Measurements from ENCODE around the gene UTP11. TPM values are rescaled to one million over a fixed set of nuclear protein-coding genes. Genes with fewer than 3 reads are reported as not detected.

Gene UTP11
- total RNA-seq, 1 donor from 2014 or later: 39.6 TPM

DNA sequence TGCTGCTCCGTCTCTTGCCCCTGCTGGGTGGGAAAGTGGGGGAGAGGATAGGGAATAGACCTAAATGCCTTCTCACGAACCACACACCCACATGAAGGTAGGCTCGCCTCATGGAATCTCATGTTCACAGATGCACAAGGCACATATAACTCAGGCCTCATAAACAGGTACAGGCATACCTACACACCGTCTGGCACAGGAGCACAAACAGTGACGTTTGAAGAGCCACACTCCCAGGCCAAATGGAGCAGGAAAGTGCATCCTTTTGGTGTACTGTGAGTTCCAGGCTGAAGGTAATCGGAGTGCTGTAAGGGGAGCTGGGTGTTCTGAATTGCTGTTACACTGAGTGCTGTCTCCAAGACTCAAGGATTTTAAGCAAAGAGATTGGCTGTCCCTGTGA, 13.1 kb downstream of the UTP11 start:
- H3K4me3 ChIP-seq: no peak overlapping the region
- TF ChIP-seq, protein P1, sequence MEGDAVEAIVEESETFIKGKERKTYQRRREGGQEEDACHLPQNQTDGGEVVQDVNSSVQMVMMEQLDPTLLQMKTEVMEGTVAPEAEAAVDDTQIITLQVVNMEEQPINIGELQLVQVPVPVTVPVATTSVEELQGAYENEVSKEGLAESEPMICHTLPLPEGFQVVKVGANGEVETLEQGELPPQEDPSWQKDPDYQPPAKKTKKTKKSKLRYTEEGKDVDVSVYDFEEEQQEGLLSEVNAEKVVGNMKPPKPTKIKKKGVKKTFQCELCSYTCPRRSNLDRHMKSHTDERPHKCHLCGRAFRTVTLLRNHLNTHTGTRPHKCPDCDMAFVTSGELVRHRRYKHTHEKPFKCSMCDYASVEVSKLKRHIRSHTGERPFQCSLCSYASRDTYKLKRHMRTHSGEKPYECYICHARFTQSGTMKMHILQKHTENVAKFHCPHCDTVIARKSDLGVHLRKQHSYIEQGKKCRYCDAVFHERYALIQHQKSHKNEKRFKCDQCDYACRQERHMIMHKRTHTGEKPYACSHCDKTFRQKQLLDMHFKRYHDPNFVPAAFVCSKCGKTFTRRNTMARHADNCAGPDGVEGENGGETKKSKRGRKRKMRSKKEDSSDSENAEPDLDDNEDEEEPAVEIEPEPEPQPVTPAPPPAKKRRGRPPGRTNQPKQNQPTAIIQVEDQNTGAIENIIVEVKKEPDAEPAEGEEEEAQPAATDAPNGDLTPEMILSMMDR (IDR thresholded peaks at IDR 0.05; ENCODE audit: borderline replicate concordance): no peak
- intact Hi-C loops (cut with micrococcal nuclease): no loop called here
- no peak overlapping the region for H3K27ac ChIP-seq (replicated peaks)
- H3K27me3 ChIP-seq (ENCODE audit: low read depth): no peaks in the 10 kb centered on the region
- no peak for DNase-seq
- H3K36me3 ChIP-seq: peaks cover 56% of the 10 kb centered on the region
- H3K9me3 ChIP-seq (replicated peaks): no peaks in the 10 kb centered on the region
- peaks cover 39% of the 10 kb centered on the region for H3K4me1 ChIP-seq

DNA sequence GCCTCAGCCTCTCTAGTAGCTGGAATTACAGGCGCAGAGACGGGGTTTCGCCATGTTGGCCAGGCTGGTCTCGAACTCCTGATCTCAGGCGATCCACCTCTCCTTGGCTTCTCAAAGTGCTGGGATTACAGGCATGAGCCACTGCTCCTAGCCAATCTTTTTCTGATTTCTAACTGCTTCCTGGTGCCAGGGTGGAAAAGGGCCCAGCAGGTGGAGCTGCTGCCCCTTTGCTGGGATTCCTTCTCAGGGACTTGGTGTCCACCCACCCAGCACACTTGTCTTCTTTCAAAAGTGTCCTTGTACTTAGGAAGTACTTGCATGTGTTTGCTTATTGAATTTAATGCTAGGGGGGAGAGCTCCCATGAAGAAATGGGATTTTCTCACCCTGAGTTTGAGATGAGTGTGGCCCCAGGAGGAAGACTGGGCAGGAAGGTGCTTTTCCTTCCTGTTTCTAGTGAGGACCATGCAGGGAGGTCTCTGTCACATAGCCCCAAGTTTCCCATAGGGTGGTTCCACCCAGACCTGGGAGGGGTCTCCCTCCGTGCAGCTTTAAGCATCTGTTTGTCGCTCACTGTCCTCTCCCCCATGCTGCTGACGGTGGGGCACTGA, 14.2 kb downstream of the UTP11 start:
- Histone ChIP-seq H3K9me3 (replicated peaks) (no peaks in the 10 kb centered on the region), H3K4me3 (no peak overlapping the region), H3K36me3 (peaks cover 45% of the 10 kb centered on the region), H3K27ac (replicated peaks) (no peak overlapping the region), H3K4me1 (peaks cover 48% of the 10 kb centered on the region), H3K27me3 (ENCODE audit: low read depth) (no peaks in the 10 kb centered on the region)
- TF ChIP-seq, protein P1 (IDR thresholded peaks at IDR 0.05; ENCODE audit: borderline replicate concordance): peak; percentile 68
- intact Hi-C loops (cut with micrococcal nuclease): no loop called here
- no peak for DNase-seq

DNA sequence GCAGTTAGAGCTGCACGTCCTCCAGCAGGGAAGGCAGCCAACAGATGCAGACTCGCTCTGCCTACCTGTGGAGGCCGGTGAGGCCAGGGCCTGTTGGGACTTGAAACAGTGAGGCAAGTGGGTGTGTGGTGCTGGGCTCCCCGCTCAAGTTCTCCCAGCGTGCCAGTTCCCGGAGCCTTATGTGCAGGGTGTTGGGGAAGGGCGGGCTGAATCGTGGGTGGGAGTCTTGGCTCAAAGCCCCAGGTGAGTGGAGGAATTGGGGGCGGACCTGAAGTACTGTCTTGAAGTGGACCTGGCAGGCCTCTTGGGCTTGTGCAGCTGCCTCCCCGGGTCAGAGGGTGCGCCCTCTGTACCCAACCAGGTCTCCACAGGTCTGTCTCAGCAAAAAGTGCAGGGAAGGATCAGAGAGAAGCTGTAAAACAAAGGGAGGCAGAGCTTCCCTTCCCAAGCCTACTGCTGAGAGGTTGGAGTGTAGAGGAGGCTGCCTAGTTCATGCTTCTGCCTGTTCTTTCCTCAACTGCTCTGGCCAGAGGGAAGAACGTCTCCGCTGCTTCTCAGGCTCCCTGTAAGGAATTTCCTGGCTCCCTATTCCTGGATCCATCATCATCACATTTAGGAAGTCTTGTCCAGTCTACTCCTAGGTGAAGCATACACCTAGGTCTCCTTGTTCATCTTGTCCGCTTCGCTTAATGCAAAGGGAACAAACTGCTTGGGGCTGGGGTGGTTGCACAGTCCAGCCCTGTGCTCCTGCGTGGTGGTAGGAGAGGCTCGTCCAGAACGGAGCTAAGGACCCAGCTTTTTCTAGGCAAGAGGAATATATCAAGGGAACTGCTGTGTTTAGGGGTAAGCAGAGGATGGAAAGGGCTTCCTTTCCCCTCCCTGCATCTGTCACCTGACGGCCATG, 14.9 kb downstream of the UTP11 start:
- Histone ChIP-seq H3K36me3 (peaks cover 38% of the 10 kb centered on the region), H3K27ac (replicated peaks) (no peak overlapping the region), H3K27me3 (ENCODE audit: low read depth) (no peaks in the 10 kb centered on the region), H3K4me1 (peaks cover 47% of the 10 kb centered on the region), H3K4me3 (no peak overlapping the region), H3K9me3 (replicated peaks) (no peaks in the 10 kb centered on the region)
- no peak for DNase-seq
- intact Hi-C loops (cut with micrococcal nuclease): no loop called here
- TF ChIP-seq, protein P1 (IDR thresholded peaks at IDR 0.05; ENCODE audit: borderline replicate concordance): no peak

DNA sequence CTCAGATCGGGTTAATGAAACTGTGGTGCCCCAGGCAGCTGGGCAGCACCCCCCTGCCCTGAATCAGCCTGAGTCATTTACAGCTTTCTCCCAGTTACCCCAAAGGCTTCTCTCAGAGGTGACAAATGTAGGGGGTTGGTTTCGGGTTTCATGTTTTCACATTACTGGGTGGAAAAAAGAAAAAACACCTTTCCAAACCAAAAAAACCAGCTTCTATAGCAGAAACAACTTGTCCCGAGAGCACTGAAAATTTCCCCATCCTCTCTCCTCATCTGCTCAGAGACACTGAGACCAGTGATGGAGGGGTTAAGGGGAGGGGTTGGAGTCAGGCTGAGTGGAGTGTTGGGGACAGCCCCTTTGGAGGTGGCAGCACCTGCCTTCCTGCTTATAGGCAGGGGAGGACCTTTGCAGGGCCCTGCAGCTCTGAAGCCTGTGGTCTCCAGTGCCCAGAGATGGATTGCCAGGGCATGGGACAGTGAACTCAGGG, 15.6 kb downstream of the UTP11 start:
- H3K36me3 ChIP-seq: peaks cover 31% of the 10 kb centered on the region
- H3K9me3 ChIP-seq (replicated peaks): no peaks in the 10 kb centered on the region
- H3K4me1 ChIP-seq: peaks cover 41% of the 10 kb centered on the region
- no peak for DNase-seq
- intact Hi-C loops (cut with micrococcal nuclease): no loop called here
- H3K27me3 ChIP-seq (ENCODE audit: low read depth): no peaks in the 10 kb centered on the region
- H3K27ac ChIP-seq (replicated peaks): no peak overlapping the region
- H3K4me3 ChIP-seq: no peak overlapping the region
- TF ChIP-seq, protein P1 (IDR thresholded peaks at IDR 0.05; ENCODE audit: borderline replicate concordance): no peak

DNA sequence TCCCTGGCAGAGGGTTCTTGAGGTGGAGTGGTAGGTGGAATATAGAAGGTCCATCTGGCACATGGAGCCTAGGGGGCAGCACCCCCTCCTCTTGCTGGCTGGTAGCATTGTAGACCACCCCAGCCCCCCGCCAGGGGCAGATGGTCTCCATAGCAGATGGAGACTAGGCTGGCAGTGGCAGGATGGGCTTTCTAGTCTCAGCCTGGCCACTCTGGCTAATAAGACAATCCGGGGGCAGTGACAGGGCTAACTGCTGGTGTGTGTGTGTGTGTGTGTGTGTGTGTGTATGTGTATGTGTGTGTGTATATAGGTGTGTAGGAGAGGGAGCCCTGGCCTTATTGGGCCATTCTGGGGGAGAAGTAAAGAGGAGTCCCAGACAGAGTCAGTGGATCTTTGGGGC, 16.1 kb downstream of the UTP11 start:
- H3K9me3 ChIP-seq (replicated peaks): no peaks in the 10 kb centered on the region
- peaks cover 26% of the 10 kb centered on the region for H3K36me3 ChIP-seq
- no peak overlapping the region for H3K4me3 ChIP-seq
- peaks cover 35% of the 10 kb centered on the region for H3K4me1 ChIP-seq
- H3K27ac ChIP-seq (replicated peaks): peak overlapping the region; percentile 79
- no peaks in the 10 kb centered on the region for H3K27me3 ChIP-seq (ENCODE audit: low read depth)
- no peak for DNase-seq
- intact Hi-C loops (cut with micrococcal nuclease): no loop called here
- TF ChIP-seq, protein P1 (IDR thresholded peaks at IDR 0.05; ENCODE audit: borderline replicate concordance): no peak
